ENCODE measurements around the gene DSN1.

Gene DSN1

GRCh38 chr20:36752582-36752981 is 21.0 kb downstream of the DSN1 start:
- DNase-seq, result no peak

- DNase-seq, result peak; percentile 92
Measured at GRCh38 chr20:36745927-36746659, 27.5 kb downstream of the DSN1 start, which contains the start of gene NDRG3. NDRG3 (minus strand) TSS chr20:36746090; CDS start chr20:36721735, 24,355 bp downstream.

- peak; percentile 15 for DNase-seq
Measured at GRCh38 chr20:36745234-36745926, 28.2 kb downstream of the DSN1 start.

GRCh38 chr20:36744764-36745191 is 28.8 kb downstream of the DSN1 start:
- DNase-seq, result no peak

GRCh38 chr20:36744243-36744642 is 29.3 kb downstream of the DSN1 start:
- DNase-seq, result no peak

GRCh38 chr20:36742558-36742957 is 31.0 kb downstream of the DSN1 start:
- DNase-seq, result no peak

- no peak for DNase-seq
Measured at GRCh38 chr20:36741072-36741471, 32.5 kb downstream of the DSN1 start.

GRCh38 chr20:36737183-36737499 is 36.4 kb downstream of the DSN1 start:
- no peak for DNase-seq

GRCh38 chr20:36736451-36737182 is 36.9 kb downstream of the DSN1 start:
- no peak for DNase-seq

- no peak for DNase-seq
Measured at GRCh38 chr20:36732456-36732855, 41.1 kb downstream of the DSN1 start.

- peak; percentile 25 for DNase-seq
Measured at GRCh38 chr20:36728986-36729385, 44.6 kb downstream of the DSN1 start.

- DNase-seq, result no peak
Measured at GRCh38 chr20:36726168-36726567, 47.4 kb downstream of the DSN1 start.

- DNase-seq, result no peak
Measured at GRCh38 chr20:36720510-36720909, 53.1 kb downstream of the DSN1 start.

- DNase-seq, result peak; percentile 35
Measured at GRCh38 chr20:36717657-36718056, 55.9 kb downstream of the DSN1 start.

GRCh38 chr20:36717021-36717420 is 56.5 kb downstream of the DSN1 start:
- no peak for DNase-seq

GRCh38 chr20:36712775-36713174 is 60.8 kb downstream of the DSN1 start:
- DNase-seq, result no peak

- no peak for DNase-seq
Measured at GRCh38 chr20:36709126-36709525, 64.4 kb downstream of the DSN1 start.

- no peak for DNase-seq
Measured at GRCh38 chr20:36703530-36703929, 70.0 kb downstream of the DSN1 start.
